NCI-H2196 (cell line): ENCODE measurements around the gene DMRT1.
"Not testable (repeated sequence)": the region's sequence is repeated elsewhere in the genome, so short reads cannot be mapped to it uniquely, and the experiment has no call there.

ENCODE experiments used
- DNase-seq: peaks from one replicate; lab custom pipeline; 2025; ENCODE audit not compliant: unreplicated experiment; lab: John Stamatoyannopoulos, UW

The DMRT1 gene

DNA sequence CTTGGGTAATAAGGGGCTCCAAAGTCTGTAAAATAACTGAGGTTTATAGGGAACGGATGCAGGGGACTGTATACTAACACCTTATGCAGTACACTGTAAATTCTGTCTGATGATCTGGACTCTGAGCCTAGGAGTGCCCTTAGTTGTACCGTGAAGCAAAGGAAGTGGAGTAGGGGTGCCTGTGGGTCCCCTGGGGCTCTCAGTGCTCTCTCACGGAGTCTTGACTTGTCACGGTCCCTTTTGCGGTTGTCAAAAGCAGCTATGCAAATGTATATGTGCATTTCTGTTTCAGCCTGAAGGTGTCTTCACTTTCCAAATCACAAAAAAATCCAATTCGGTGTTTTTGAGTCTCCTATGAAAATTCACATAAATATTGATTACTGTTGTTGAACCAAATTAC, 17.8 kb downstream of the DMRT1 start:
- no peak for DNase-seq

DNA sequence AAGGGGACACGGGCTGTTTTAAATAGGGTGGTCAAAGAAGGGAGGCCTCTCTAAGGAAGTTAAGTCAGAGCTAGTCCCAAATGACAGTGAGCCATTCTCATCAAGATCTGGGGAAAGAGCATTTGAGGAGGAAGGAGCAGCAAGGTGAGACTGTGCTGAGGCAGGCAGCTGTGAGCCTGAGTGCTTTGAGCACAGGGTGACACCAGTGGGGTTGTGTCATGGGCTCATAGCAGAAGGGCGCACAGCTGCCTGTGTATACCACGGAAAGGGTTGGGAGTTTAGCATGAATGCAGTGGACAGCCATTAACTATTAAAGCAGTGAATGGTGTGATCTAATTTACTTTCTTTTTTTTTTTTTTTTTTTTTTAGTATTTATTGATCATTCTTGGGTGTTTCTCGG, 19.2 kb downstream of the DMRT1 start:
- no peak for DNase-seq

DNA sequence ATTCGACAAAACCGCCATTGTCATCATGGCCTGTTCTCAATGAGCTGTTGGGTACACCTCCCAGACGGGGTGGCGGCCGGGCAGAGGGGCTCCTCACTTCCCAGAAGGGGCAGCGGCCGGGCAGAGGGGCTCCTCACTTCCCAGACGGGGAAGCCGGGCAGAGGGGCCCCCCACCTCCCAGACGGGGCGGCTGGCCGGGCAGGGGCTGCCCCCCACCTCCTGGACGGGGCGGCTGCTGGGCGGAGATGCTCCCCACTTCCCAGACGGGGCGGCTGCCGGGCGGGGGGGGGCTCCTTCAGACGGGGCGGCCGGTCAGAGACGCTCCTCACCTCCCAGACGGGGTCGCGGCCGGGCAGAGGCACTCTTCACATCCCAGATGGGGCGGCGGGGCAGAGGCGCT, 20.0 kb downstream of the DMRT1 start:
- DNase-seq = not testable (repeated sequence)

DNA sequence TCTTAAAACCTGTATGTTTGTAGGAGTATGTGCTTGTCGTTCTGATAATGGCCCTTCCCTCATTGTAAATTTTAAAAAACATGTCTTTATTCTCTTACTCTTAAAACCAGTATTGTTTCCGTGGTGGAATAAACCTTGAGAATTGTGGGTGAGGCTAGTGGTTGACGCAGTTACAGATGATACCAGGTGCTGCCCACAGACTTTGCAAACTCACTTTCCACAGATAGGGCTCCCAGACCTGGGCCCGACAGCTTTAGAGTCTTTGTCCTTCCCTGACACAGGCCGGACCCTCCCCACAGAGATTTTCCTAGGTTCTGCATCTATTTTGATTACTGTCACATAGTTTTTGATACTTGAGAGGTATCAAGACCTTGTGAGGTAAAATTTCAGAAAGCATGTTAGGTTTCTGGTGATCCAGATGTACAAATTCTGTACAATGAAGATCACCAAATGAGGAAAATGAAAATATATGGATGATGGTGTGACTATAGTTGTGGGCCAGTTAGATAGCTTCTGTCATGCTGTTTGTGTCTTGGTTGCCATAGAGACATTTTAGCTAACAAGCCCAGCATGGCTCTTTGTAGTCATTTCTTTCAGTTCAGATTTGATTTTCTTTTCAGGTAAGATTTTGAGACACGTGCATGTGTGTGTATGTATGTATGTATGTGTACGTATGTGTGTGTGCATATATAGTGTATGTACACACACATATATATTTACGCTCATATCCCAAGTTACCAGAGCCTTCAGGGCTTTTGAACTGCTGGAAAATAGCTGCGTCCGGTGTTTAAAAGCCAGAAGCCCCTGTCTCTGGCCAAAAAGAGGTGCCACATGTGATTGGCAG, 33.8 kb downstream of the DMRT1 start:
- no peak for DNase-seq

DNA sequence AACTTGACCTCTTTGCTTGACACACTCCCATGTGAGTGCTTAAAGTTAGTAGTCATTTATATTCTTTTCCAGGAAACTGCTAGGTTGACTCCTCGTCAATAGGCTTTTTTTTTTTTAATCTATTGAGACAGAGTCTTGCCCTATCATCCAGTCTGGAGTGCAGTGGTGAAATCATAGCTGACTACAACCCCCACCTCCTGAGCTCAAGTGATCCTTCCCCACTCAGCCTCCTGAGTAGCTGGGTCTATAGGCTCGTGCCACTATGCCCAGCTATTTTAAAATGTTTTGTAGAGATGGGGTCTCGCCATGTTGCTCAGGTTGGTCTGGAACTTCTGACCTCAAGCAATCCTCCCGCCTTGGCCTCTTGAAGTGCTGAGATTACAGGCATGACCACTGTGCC, 34.9 kb downstream of the DMRT1 start:
- no peak for DNase-seq

DNA sequence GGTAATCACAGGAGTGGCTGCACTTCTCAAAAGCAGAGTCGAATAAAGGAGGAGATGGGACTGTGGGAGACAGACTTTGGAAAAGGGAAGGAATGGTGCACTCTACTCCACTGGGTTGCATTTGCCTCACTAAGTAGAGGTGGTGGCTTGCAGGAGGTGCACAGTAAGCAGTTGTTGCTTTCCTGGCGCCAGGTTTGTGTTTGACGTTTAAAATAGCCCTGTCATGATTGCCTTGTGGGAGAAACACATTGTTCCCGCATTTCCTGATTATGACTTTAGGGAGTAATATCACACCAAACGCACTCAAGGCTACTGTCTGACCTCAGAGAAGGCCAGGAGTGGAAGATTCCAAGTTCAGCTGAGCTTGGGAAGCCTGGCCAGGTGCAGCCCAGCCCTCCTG, 36.7 kb downstream of the DMRT1 start:
- DNase-seq = no peak

DNA sequence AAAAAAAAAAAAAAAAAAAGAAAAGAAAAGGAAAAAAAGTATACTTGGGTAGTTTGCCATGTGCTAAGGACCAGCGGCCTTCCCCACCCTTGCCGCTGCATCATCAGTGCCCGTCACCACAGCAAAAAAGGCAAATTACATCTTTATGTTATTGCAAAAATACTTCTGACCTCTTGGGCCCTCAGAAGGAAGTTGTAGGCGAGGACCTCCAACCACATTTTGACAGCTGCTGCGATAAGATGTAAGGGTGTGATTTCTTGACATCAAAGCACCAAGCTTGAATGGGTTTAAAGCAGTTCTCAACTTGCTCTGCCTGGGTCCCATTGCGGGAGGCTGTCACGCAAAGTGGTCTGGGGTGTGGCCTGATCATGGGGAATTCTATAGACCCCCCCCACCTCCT, 39.2 kb downstream of the DMRT1 start:
- no peak for DNase-seq

DNA sequence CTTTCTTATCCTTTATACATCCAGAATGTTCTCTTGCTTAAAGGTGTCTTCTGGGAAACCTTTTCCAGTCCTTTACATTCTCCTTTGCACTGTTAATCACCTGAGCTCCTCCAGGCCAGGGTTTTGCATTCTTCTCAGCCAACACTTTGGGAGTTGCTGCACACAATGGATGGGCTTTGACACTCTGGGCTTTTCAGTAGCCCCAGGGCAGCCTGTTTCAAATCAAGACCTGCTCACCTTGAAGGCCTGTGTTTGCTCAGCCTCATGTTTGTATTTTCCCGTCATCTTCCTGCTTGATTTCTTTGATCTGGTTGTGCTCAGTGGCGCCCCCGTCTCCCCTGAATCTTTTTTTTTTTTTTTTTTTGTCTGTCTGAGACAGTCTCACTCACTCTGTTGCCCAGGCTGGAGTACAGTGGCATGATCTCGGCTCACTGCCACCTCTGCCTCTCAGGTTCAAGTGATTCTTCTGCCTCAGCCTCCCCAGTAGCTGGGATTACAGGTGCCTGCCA, 41.0 kb downstream of the DMRT1 start:
- no peak for DNase-seq

DNA sequence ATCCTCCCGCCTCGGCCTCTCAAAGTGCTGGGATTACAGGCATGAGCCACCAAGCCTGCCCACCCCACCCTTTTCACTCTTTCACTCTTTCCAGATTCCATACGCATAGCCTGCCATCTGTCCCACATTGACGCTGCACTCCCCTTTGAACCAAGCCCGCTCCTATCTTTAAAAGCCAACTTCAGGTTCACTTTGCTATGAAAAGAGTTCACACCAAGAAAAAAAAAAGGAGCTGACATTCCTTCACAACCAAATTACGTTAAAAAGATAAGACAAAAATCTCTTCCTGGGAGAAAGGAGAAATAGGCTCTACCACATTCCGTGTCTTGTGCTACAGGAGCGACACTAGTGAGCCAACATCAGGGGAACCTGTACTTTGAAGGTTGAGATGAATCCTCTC, 41.5 kb downstream of the DMRT1 start:
- DNase-seq = no peak

DNA sequence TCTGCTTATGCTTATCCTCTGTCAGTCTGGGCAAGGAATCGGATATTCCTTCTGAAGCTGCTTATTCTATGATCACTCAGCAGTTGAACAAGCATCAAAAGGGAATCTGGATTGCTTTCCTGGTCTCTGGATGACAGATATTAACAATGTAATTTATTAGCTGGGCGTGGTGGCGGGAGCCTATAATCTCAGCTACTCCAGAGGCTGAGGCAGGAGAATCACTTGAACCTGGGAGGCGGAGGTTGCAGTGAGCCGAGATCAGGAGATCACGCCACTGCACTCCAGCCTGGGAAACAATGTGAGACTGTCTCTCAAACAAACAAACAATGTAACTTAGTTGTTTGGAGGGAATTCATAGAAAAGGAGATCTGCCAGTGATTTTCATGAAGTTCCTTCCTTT, 45.4 kb downstream of the DMRT1 start:
- no peak for DNase-seq

DNA sequence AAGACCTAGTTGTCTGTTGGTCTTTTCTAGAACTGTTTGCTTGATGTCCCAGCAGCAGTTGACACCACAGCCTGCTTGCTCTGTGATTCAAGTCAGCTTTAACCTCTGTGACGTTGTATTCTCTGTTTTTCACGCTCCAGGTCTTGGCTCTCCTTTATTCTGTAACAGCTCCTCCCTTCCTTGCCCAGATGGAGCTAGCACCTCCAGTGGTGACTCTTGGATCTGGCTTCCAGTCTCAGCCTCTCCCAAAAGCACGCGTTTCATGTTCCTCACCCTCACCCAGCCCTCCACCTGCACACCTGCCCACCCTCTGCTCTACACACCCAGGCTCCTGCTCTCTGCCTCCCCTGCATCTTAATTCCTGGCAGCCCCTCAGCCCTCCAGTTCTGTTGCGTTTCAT, 50.6 kb downstream of the DMRT1 start:
- DNase-seq = no peak

DNA sequence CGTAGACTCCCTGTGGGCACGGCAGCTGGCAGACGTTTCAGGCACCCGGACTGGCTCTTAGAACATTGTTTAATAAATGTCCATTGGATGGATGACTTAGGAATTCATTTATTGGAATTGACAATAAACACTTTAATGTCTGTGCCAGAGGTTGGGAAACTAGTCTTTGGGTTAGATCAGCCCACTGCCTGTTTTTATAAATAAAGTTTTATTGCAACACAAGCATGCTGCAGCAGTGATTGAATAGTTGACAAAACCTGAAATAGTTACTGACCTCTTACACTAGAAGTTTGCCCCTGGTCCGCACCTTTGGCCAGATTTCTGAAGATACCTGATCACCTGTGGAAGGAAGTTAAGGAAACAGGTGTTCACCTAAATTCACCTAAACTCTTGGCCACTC, 51.6 kb downstream of the DMRT1 start:
- DNase-seq = no peak

DNA sequence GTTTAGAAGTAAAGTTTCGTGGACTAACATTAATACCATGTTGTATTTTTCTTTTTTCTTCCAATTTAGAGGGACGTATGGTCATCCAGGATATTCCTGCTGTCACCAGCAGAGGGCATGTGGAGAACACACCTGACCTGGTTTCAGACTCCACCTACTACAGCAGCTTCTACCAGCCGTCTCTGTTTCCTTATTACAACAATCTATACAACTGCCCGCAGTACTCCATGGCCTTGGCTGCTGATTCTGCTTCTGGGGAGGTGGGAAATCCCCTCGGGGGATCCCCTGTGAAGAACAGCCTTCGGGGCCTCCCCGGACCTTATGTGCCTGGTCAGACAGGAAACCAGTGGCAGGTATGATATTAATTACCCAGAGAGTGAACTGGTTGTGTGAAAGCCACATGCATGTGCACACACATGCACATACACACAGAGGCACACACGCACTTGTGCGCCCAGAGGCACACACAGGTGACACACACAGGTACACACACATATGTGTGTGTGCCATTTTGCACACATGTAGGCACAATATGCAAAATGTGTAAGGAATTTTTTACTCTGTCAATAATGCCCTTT, 52.4 kb downstream of the DMRT1 start:
- DNase-seq = peak; percentile 80

DNA sequence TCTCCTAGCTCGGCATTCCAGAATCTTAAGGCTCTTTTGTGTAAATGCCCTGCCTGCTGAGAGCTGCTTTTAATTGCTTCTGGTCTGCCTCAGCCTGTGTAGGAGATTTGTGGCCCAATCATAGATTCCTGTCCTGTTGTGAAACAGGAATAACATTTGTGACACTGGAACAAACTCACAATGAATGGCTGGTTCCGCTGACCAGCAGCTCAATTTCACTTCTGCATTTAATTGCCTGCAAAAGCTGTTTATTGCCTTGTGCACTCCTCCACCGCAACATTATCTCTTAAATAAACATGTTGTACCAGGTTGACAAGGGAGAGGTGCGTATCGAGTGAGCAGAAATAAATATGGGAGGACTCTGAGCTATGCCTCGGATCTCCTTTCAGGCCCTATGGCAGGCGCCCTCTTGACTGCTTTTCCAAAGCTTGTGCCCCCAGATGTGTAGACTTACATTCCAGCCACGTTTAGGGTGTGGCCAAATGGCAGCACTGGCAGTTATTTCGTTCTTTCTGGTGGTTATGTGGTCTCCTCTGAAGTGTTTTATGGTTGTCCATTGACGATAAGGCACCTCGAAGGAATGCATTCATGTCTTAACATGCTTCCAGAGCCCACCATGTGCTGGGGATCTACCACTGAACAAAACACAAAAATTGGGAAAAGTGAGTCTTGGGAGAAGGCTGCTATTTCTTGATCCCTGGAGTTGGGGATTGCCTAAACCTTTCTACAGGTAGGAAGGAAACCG, 58.1 kb downstream of the DMRT1 start:
- peak; percentile 50 for DNase-seq

DNA sequence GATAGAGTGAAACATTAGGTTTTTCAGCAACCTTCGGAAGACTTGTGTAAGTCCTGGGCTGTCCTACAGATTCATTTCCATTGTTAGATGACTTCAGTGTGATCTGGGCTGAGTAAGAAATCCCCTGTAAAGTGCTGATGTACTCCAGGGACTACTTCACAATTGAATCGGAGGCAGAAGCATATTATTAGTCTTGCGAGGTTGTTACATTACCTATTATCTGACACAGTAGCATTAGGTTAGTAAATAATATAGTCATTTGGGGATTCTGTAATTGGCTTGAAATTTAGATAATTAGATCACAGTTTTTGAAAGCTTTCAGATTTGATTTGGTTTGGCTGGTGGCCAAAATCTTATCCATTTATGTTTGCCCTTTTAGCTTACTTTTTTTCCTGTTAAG, 62.4 kb downstream of the DMRT1 start:
- DNase-seq = no peak

DNA sequence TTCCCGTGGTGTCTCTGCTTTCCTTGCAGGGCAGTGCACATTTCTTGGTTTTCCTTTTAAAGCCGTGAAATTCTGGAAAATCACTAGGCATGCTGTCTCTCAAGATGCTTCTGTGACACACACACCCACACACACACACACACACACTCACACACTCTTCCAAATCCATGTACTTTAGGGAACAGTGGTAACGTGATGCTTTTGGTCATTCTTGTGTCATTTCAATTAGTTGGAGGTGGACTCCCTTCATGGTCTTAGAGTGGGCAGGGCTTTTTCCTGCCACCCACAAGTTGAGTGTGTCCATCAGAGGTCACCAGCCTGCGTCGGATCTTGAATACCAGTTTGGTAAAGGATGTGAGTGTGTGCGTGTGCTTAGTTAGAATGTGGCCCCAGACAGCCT, 64.4 kb downstream of the DMRT1 start:
- DNase-seq = no peak

DNA sequence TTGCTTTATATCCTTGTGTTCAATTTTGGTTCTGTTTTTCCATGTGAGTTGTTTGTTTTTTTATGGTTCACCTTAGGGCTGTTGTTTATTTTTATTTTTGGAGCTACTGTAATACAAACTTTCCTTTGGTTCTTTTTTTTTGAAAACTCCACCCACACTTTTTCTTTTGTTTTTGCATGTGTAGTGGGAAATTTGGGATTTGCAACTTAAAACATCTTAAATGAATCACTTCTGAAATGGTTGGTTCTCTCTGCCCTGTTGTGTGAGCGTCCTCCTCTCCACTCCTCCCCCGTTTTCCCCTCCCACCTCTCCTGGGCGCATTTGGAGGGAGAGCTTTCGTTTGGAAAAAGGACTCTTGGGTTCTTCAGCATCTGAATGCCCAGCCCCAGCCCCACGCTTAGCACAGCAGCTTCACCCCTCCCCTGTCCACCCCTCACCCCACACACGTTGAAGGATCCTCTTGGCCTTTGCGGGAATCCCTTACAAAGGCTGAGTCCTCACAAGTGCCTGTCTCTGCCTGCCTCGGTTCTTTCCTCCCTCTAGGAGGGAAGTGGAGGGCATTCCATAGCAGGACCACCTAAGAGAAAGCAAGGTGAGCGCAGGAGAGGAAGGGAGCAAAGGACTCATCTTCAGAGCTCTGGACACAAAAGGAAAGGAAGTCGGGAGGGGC, 67.2 kb downstream of the DMRT1 start:
- no peak for DNase-seq

DNA sequence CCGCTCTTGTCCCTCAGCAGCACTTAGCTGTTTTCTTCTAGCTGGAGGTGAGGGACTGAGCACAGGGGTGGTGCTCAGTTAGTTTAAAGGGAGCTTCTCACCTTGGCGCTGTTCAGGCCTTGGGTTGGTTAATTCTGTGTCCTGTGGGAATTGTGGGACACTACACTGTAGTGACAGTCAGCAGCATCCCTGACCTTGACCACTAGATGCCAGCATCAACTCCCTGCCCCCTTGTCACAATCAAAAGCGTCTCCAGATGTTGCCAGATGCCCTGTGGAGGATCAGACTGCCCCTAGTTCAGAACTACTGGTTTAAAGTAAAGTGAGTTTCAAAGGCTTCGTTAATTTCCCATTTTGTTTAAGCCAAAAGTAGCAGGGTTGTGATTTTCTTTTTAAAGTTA, 69.5 kb downstream of the DMRT1 start:
- DNase-seq = no peak

DNA sequence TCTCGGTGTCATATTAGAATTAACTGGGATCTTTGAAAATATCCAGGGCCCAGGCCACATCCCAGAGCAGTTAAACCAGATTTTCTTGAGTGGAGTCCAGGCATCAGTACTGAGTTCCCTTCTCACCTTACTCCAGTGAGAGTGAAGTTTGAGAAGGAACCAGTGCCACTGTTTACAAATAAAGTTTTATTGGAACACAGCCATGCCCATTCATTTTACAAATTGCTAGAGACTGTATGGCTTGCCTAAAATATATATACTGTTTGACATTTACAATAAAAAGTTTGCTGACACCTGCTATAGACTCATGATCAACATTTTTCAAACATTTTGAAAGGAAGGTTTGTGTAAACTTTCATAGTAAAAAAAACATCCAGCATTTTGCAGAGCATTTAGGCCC, 71.3 kb downstream of the DMRT1 start:
- DNase-seq = no peak

DNA sequence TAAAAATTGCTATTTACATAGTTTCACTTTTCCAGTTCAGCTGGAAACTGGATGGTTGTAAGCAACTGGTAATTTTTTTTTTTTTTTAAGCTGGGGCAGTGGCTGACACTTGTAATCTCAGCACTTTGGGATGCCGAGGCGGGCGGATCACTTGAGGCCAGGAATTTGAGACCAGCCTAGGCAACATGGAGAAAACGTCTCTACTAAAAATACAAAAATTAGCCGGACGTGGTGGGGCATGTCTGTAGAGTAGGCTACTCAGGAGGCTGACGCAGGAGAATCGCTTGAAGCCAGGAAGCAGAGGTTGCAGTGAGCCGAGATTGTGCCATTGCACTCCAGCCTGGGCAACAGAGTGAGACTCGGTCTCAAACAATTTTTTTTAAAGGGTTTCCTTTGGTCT, 72.0 kb downstream of the DMRT1 start:
- not testable (repeated sequence) for DNase-seq

DNA sequence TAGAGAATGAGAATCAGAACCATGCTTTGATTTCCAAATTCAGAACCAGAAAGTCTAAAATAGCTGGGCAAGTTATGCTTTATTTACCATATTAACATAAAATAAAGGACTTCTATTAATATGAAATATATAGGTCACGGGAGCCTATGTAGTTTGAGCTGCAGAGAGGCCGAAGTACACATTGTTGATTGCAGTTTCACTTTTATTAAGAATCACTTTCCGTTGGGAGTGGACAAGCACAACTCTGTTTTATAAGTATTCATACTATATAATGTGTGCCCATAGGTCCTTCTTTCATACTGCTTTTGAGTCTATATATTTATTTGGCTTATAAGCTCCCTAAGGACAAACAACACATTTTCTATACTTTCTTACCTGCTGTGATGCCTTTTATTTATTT, 76.2 kb downstream of the DMRT1 start:
- no peak for DNase-seq
